WTC11 (cell line): ENCODE measurements around the gene LTA4H. TPM values are rescaled to one million over a fixed set of nuclear protein-coding genes. Genes with fewer than 3 reads are reported as not detected.

Experiments used
- ATAC-seq: fragments of 200-7000 bp; cut with Tn5 transposase; 2 replicates; pipeline ENCODE4 v1.10.0; 2021; ENCODE audit warnings: mild to moderate bottlenecking, moderate library complexity
- CTCF ChIA-PET: fragments of 300-600 bp; sonication (Branson Sonifier 250); formaldehyde crosslinking; loops from one replicate; lab custom pipeline; 2021; ENCODE audit warnings: antibody characterized with exemption; lab: Charles Lee
- POLR2A ChIA-PET: fragments of 350-600 bp; sonication (Branson Sonifier 250); formaldehyde crosslinking; loops from one replicate; lab custom pipeline; 2021; ENCODE audit warnings: antibody characterized with exemption; lab: Charles Lee
- DNase-seq: peaks from one replicate; pipeline ENCODE4 v3.0.0; 2021; ENCODE audit warnings: low spot score
- H3K27ac Mint-ChIP-seq: 2 replicates; pipeline ENCODE4 v1.8.0; 2021; ENCODE audit warnings: mixed read lengths
- H3K27me3 Mint-ChIP-seq: 2 replicates; pipeline ENCODE4 v1.8.0; 2021; ENCODE audit warnings: low read depth, mild to moderate bottlenecking, moderate library complexity, mixed read lengths
- H3K36me3 Mint-ChIP-seq: 2 replicates; pipeline ENCODE4 v1.8.0; 2021; ENCODE audit warnings: mixed read lengths
- H3K4me1 Mint-ChIP-seq: 2 replicates; pipeline ENCODE4 v1.8.0; 2022; ENCODE audit warnings: mixed read lengths
- H3K4me3 Mint-ChIP-seq: 2 replicates; pipeline ENCODE4 v1.8.0; 2021; ENCODE audit warnings: mild to moderate bottlenecking, moderate library complexity, mixed read lengths
- H3K9me3 Mint-ChIP-seq: 2 replicates; pipeline ENCODE4 v1.8.0; 2021; ENCODE audit warnings: mixed read lengths
- ETV6 ChIP-seq: sonication (generic); formaldehyde crosslinking; IDR thresholded peaks from 2 replicates; pipeline ENCODE4 v1.8.1; 2022; ENCODE audit warnings: mild to moderate bottlenecking, missing genetic modification reagents
- HMGA2 ChIP-seq: fragments of 250-450 bp; sonication (Bioruptor Pico); IDR thresholded peaks from 2 replicates; pipeline ENCODE4 v1.4.0; 2021; ENCODE audit warnings: mild to moderate bottlenecking, moderate library complexity
- MYBL2 ChIP-seq: sonication (generic); formaldehyde crosslinking; IDR thresholded peaks from 2 replicates; pipeline ENCODE4 v1.8.1; 2023; ENCODE audit warnings: mild to moderate bottlenecking, moderate library complexity, missing genetic modification reagents
- NR3C1 ChIP-seq: sonication (generic); formaldehyde crosslinking; conservative IDR thresholded peaks from 2 replicates; pipeline ENCODE4 v1.8.1; 2023; ENCODE audit warnings: low read depth, mild to moderate bottlenecking, missing genetic modification reagents
- RELA ChIP-seq: sonication (generic); formaldehyde crosslinking; IDR thresholded peaks from 2 replicates; pipeline ENCODE4 v1.8.1; 2022; ENCODE audit warnings: missing genetic modification reagents, mild to moderate bottlenecking, borderline replicate concordance
- TEAD1 ChIP-seq: sonication (generic); formaldehyde crosslinking; IDR thresholded peaks from 2 replicates; pipeline ENCODE4 v1.8.0; 2022; ENCODE audit warnings: mild to moderate bottlenecking, missing genetic modification reagents
- TEAD4 ChIP-seq: sonication (generic); formaldehyde crosslinking; IDR thresholded peaks from 2 replicates; pipeline ENCODE4 v1.8.0; 2022; ENCODE audit warnings: mild to moderate bottlenecking, missing genetic modification reagents
- ZNF416 ChIP-seq: fragments of 250-450 bp; sonication (Bioruptor Pico); IDR thresholded peaks from 2 replicates; pipeline ENCODE4 v1.9.0; 2021; ENCODE audit warnings: mild to moderate bottlenecking, inconsistent platforms
- ZNF671 ChIP-seq: fragments of 250-450 bp; sonication (Bioruptor Pico); IDR thresholded peaks from 2 replicates; pipeline ENCODE4 v1.8.0; 2021; ENCODE audit warnings: mild to moderate bottlenecking
- total RNA-seq: library from RNA; stranded (reverse); gene quantifications from 3 replicates; pipeline ENCODE4 v1.2.3, GENCODE V29; 2021
- TF ChIP-seq, protein P1 (sequence below): fragments of 250-450 bp; sonication (Bioruptor Pico); IDR thresholded peaks from 2 replicates; pipeline ENCODE4 v1.9.0; 2021; ENCODE audit warnings: moderate library complexity, mild to moderate bottlenecking, inconsistent platforms, borderline replicate concordance
- TF ChIP-seq, protein P2 (sequence below): sonication (generic); formaldehyde crosslinking; IDR thresholded peaks from 2 replicates; pipeline ENCODE4 v1.8.1; 2022; ENCODE audit warnings: mild to moderate bottlenecking, moderate library complexity, missing genetic modification reagents
- TF ChIP-seq, protein P3 (sequence below): sonication (generic); formaldehyde crosslinking; IDR thresholded peaks from 2 replicates; pipeline ENCODE4 v1.8.0; 2022; ENCODE audit warnings: mild to moderate bottlenecking, missing genetic modification reagents
- TF ChIP-seq, protein P4 (sequence below): sonication (generic); formaldehyde crosslinking; IDR thresholded peaks from 2 replicates; pipeline ENCODE4 v1.8.0; 2023; ENCODE audit warnings: missing genetic modification reagents, mild to moderate bottlenecking, borderline replicate concordance
- TF ChIP-seq, protein P5 (sequence below): fragments of 250-450 bp; sonication (Bioruptor Pico); IDR thresholded peaks from 2 replicates; pipeline ENCODE4 v1.9.0; 2021; ENCODE audit warnings: mild to moderate bottlenecking
- TF ChIP-seq, protein P6 (sequence below): fragments of 250-450 bp; sonication (Bioruptor Pico); IDR thresholded peaks from 2 replicates; pipeline ENCODE4 v1.8.0; 2021; ENCODE audit warnings: mild to moderate bottlenecking
- TF ChIP-seq, protein P7 (sequence below): sonication (generic); formaldehyde crosslinking; IDR thresholded peaks from 2 replicates; pipeline ENCODE4 v1.8.1; 2023; ENCODE audit warnings: mild to moderate bottlenecking, missing genetic modification reagents, moderate library complexity
- TF ChIP-seq, protein P8 (sequence below): sonication (generic); formaldehyde crosslinking; conservative IDR thresholded peaks from 2 replicates; pipeline ENCODE4 v1.8.1; 2022; ENCODE audit warnings: mild to moderate bottlenecking, missing genetic modification reagents

The LTA4H gene
- total RNA-seq, 1 experiment from 2014 or later, result 134 TPM

DNA sequence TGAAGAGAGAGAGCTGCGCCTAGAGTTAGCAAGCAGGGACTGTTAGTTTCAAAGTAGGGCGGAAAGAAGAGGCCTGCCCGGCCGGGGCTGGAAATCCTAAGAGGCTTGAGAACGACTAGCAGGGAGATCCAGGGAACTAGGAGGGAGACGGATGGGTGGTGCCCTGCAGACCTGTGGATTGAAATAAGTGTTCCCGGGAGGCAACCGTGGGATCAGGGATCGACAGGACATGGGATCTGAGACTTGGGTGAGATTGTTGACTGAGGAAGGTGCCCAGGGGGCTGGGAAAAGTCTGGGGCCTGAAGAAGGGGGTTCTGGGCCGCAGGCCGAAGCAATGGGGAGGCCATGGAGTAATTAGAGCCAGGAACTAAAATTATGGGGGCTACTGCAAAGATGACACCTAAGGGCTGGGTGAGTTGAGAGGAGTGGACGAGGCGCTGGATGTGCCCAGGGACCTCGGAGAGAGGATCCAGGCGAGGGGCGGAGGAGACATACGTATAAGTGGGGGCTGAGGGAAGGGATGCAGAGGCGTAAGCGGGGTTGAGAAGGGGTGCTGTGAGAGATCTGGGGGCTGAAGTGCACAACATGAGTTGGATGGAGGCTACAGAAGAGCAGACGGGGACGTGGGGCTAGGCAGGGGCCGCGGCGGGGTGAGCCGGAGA is 635 bp downstream of the LTA4H start:
- TF ChIP-seq, protein P1, sequence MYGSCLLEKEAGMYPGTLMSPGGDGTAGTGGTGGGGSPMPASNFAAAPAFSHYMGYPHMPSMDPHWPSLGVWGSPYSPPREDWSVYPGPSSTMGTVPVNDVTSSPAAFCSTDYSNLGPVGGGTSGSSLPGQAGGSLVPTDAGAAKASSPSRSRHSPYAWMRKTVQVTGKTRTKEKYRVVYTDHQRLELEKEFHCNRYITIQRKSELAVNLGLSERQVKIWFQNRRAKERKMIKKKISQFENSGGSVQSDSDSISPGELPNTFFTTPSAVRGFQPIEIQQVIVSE (CRISPR knock-in tag), result no peak
- 0 out of 2 replicates have a peak, but pooled peaks have one; percentile 2 for TF ChIP-seq TEAD4 (CRISPR knock-in tag)
- TF ChIP-seq ZNF416, result no peak
- no peak for TF ChIP-seq RELA (CRISPR knock-in tag)
- TF ChIP-seq, protein P2, sequence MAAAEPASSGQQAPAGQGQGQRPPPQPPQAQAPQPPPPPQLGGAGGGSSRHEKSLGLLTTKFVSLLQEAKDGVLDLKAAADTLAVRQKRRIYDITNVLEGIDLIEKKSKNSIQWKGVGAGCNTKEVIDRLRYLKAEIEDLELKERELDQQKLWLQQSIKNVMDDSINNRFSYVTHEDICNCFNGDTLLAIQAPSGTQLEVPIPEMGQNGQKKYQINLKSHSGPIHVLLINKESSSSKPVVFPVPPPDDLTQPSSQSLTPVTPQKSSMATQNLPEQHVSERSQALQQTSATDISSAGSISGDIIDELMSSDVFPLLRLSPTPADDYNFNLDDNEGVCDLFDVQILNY (CRISPR knock-in tag), result no peak
- TF ChIP-seq, protein P3, sequence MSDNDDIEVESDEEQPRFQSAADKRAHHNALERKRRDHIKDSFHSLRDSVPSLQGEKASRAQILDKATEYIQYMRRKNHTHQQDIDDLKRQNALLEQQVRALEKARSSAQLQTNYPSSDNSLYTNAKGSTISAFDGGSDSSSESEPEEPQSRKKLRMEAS (CRISPR knock-in tag), result no peak
- TF ChIP-seq, protein P4, sequence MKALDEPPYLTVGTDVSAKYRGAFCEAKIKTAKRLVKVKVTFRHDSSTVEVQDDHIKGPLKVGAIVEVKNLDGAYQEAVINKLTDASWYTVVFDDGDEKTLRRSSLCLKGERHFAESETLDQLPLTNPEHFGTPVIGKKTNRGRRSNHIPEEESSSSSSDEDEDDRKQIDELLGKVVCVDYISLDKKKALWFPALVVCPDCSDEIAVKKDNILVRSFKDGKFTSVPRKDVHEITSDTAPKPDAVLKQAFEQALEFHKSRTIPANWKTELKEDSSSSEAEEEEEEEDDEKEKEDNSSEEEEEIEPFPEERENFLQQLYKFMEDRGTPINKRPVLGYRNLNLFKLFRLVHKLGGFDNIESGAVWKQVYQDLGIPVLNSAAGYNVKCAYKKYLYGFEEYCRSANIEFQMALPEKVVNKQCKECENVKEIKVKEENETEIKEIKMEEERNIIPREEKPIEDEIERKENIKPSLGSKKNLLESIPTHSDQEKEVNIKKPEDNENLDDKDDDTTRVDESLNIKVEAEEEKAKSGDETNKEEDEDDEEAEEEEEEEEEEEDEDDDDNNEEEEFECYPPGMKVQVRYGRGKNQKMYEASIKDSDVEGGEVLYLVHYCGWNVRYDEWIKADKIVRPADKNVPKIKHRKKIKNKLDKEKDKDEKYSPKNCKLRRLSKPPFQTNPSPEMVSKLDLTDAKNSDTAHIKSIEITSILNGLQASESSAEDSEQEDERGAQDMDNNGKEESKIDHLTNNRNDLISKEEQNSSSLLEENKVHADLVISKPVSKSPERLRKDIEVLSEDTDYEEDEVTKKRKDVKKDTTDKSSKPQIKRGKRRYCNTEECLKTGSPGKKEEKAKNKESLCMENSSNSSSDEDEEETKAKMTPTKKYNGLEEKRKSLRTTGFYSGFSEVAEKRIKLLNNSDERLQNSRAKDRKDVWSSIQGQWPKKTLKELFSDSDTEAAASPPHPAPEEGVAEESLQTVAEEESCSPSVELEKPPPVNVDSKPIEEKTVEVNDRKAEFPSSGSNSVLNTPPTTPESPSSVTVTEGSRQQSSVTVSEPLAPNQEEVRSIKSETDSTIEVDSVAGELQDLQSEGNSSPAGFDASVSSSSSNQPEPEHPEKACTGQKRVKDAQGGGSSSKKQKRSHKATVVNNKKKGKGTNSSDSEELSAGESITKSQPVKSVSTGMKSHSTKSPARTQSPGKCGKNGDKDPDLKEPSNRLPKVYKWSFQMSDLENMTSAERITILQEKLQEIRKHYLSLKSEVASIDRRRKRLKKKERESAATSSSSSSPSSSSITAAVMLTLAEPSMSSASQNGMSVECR (CRISPR knock-in tag), result no peak
- TF ChIP-seq, protein P5, sequence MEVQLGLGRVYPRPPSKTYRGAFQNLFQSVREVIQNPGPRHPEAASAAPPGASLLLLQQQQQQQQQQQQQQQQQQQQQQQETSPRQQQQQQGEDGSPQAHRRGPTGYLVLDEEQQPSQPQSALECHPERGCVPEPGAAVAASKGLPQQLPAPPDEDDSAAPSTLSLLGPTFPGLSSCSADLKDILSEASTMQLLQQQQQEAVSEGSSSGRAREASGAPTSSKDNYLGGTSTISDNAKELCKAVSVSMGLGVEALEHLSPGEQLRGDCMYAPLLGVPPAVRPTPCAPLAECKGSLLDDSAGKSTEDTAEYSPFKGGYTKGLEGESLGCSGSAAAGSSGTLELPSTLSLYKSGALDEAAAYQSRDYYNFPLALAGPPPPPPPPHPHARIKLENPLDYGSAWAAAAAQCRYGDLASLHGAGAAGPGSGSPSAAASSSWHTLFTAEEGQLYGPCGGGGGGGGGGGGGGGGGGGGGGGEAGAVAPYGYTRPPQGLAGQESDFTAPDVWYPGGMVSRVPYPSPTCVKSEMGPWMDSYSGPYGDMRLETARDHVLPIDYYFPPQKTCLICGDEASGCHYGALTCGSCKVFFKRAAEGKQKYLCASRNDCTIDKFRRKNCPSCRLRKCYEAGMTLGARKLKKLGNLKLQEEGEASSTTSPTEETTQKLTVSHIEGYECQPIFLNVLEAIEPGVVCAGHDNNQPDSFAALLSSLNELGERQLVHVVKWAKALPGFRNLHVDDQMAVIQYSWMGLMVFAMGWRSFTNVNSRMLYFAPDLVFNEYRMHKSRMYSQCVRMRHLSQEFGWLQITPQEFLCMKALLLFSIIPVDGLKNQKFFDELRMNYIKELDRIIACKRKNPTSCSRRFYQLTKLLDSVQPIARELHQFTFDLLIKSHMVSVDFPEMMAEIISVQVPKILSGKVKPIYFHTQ (CRISPR knock-in tag), result no peak
- TF ChIP-seq TEAD1 (CRISPR knock-in tag), result no peak
- TF ChIP-seq, protein P6, sequence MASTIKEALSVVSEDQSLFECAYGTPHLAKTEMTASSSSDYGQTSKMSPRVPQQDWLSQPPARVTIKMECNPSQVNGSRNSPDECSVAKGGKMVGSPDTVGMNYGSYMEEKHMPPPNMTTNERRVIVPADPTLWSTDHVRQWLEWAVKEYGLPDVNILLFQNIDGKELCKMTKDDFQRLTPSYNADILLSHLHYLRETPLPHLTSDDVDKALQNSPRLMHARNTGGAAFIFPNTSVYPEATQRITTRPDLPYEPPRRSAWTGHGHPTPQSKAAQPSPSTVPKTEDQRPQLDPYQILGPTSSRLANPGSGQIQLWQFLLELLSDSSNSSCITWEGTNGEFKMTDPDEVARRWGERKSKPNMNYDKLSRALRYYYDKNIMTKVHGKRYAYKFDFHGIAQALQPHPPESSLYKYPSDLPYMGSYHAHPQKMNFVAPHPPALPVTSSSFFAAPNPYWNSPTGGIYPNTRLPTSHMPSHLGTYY (CRISPR knock-in tag), result no peak
- TF ChIP-seq, protein P7, sequence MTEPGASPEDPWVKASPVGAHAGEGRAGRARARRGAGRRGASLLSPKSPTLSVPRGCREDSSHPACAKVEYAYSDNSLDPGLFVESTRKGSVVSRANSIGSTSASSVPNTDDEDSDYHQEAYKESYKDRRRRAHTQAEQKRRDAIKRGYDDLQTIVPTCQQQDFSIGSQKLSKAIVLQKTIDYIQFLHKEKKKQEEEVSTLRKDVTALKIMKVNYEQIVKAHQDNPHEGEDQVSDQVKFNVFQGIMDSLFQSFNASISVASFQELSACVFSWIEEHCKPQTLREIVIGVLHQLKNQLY, result no peak
- 0 out of 2 replicates have a peak, but pooled peaks have one; percentile 2 for TF ChIP-seq MYBL2
- TF ChIP-seq ZNF671 (CRISPR knock-in tag), result no peak
- no peak for TF ChIP-seq ETV6 (CRISPR knock-in tag)
- no peak for TF ChIP-seq NR3C1 (CRISPR knock-in tag)
- TF ChIP-seq, protein P8, sequence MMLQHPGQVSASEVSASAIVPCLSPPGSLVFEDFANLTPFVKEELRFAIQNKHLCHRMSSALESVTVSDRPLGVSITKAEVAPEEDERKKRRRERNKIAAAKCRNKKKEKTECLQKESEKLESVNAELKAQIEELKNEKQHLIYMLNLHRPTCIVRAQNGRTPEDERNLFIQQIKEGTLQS, result no peak
- no peak for TF ChIP-seq HMGA2 (CRISPR knock-in tag)
- TF ChIP-seq, all 79 proteins: peak for 2
- Mint-ChIP-seq H3K36me3 (no peaks in the 10 kb centered on the region), H3K9me3 (no peaks in the 10 kb centered on the region), H3K4me3 (no peak overlapping the region), H3K27ac (no peak overlapping the region), H3K4me1 (peaks cover 6% of the 10 kb centered on the region), H3K27me3 (no peaks in the 10 kb centered on the region)
- ChIA-PET CTCF (interaction anchor here (1.1 to 1.7 kb wide), 4 partner anchors 36 to 482 kb away, joined by 4 to 11 read pairs (median 6); no protein-coding TSS in a partner anchor), POLR2A (interaction anchor here (0.9 to 1.6 kb wide), 3 partner anchors 36 to 177 kb away, joined by 3 to 4 read pairs (median 3); no protein-coding TSS in a partner anchor)
- ATAC-seq (peak; percentile 16), DNase-seq (no peak)
